ENCODE results near the gene SEC63.

The SEC63 gene

GRCh38 chr6:107819964-107820337 lies 138.1 kb downstream of the SEC63 start:
- TF ChIP-seq EZH2phosphoT487 (IDR thresholded peaks at IDR 0.05; ENCODE audit: low read depth) = no peak
- TF ChIP-seq, protein P1, sequence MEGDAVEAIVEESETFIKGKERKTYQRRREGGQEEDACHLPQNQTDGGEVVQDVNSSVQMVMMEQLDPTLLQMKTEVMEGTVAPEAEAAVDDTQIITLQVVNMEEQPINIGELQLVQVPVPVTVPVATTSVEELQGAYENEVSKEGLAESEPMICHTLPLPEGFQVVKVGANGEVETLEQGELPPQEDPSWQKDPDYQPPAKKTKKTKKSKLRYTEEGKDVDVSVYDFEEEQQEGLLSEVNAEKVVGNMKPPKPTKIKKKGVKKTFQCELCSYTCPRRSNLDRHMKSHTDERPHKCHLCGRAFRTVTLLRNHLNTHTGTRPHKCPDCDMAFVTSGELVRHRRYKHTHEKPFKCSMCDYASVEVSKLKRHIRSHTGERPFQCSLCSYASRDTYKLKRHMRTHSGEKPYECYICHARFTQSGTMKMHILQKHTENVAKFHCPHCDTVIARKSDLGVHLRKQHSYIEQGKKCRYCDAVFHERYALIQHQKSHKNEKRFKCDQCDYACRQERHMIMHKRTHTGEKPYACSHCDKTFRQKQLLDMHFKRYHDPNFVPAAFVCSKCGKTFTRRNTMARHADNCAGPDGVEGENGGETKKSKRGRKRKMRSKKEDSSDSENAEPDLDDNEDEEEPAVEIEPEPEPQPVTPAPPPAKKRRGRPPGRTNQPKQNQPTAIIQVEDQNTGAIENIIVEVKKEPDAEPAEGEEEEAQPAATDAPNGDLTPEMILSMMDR (IDR thresholded peaks at IDR 0.05; ENCODE audit: low read depth, low read length) = no peak
- no peak overlapping the region for H3K4me3 ChIP-seq (ENCODE audit: low read length)
- H3K27me3 ChIP-seq (ENCODE audit: low read depth, low read length) = no peaks in the 10 kb centered on the region
- no peaks in the 10 kb centered on the region for H3K79me2 ChIP-seq (ENCODE audit: low read length)
- H3K4me2 ChIP-seq (ENCODE audit: low read length) = no peak overlapping the region
- H3K9ac ChIP-seq (ENCODE audit: low read length) = no peak overlapping the region
- H3K36me3 ChIP-seq (replicated peaks; ENCODE audit: low read depth, low read length) = no peaks in the 10 kb centered on the region
- no peaks in the 10 kb centered on the region for H4K20me1 ChIP-seq (ENCODE audit: insufficient read depth, low read length)
- peaks cover 23% of the 10 kb centered on the region for H3K4me1 ChIP-seq (ENCODE audit: low read length)
- H3K27ac ChIP-seq (ENCODE audit: low read length) = no peak overlapping the region
- H2AFZ ChIP-seq (ENCODE audit: low read depth, low read length) = no peak overlapping the region
- H3K9me3 ChIP-seq (ENCODE audit: insufficient read depth, low read length) = no peaks in the 10 kb centered on the region

GRCh38 chr6:107819217-107819616 lies 138.8 kb downstream of the SEC63 start:
- H3K79me2 ChIP-seq (ENCODE audit: low read length) = no peaks in the 10 kb centered on the region
- no peaks in the 10 kb centered on the region for H3K36me3 ChIP-seq (replicated peaks; ENCODE audit: low read depth, low read length)
- H3K4me1 ChIP-seq (ENCODE audit: low read length) = peaks cover 22% of the 10 kb centered on the region
- H3K9ac ChIP-seq (ENCODE audit: low read length) = no peak overlapping the region
- no peaks in the 10 kb centered on the region for H4K20me1 ChIP-seq (ENCODE audit: insufficient read depth, low read length)
- H3K9me3 ChIP-seq (ENCODE audit: insufficient read depth, low read length) = no peaks in the 10 kb centered on the region
- no peaks in the 10 kb centered on the region for H3K27me3 ChIP-seq (ENCODE audit: low read depth, low read length)
- no peak overlapping the region for H3K27ac ChIP-seq (ENCODE audit: low read length)
- TF ChIP-seq, protein P1 (IDR thresholded peaks at IDR 0.05; ENCODE audit: low read depth, low read length) = no peak
- no peak for TF ChIP-seq EZH2phosphoT487 (IDR thresholded peaks at IDR 0.05; ENCODE audit: low read depth)
- no peak overlapping the region for H2AFZ ChIP-seq (ENCODE audit: low read depth, low read length)
- no peak overlapping the region for H3K4me2 ChIP-seq (ENCODE audit: low read length)
- no peak overlapping the region for H3K4me3 ChIP-seq (ENCODE audit: low read length)

GRCh38 chr6:107818272-107818671 lies 139.7 kb downstream of the SEC63 start:
- H3K4me2 ChIP-seq (ENCODE audit: low read length) = no peak overlapping the region
- H3K4me1 ChIP-seq (ENCODE audit: low read length) = peaks cover 13% of the 10 kb centered on the region
- no peak overlapping the region for H3K4me3 ChIP-seq (ENCODE audit: low read length)
- TF ChIP-seq EZH2phosphoT487 (IDR thresholded peaks at IDR 0.05; ENCODE audit: low read depth) = no peak
- TF ChIP-seq, protein P1 (IDR thresholded peaks at IDR 0.05; ENCODE audit: low read depth, low read length) = no peak
- no peaks in the 10 kb centered on the region for H4K20me1 ChIP-seq (ENCODE audit: insufficient read depth, low read length)
- no peaks in the 10 kb centered on the region for H3K27me3 ChIP-seq (ENCODE audit: low read depth, low read length)
- H3K9me3 ChIP-seq (ENCODE audit: insufficient read depth, low read length) = no peaks in the 10 kb centered on the region
- H3K79me2 ChIP-seq (ENCODE audit: low read length) = no peaks in the 10 kb centered on the region
- H3K36me3 ChIP-seq (replicated peaks; ENCODE audit: low read depth, low read length) = no peaks in the 10 kb centered on the region
- no peak overlapping the region for H3K9ac ChIP-seq (ENCODE audit: low read length)
- no peak overlapping the region for H3K27ac ChIP-seq (ENCODE audit: low read length)
- H2AFZ ChIP-seq (ENCODE audit: low read depth, low read length) = no peak overlapping the region

GRCh38 chr6:107817784-107818183 lies 140.2 kb downstream of the SEC63 start:
- Histone ChIP-seq H3K4me3 (ENCODE audit: low read length) (no peak overlapping the region), H3K79me2 (ENCODE audit: low read length) (no peaks in the 10 kb centered on the region), H3K4me1 (ENCODE audit: low read length) (peaks cover 8% of the 10 kb centered on the region)

More at GRCh38 chr6:107817784-107818183, 140.2 kb downstream of the SEC63 start:
- Histone ChIP-seq H3K36me3 (replicated peaks; ENCODE audit: low read depth, low read length) (no peaks in the 10 kb centered on the region), H3K27ac (ENCODE audit: low read length) (no peak overlapping the region), H4K20me1 (ENCODE audit: insufficient read depth, low read length) (no peaks in the 10 kb centered on the region), H3K9ac (ENCODE audit: low read length) (no peak overlapping the region), H2AFZ (ENCODE audit: low read depth, low read length) (no peak overlapping the region), H3K27me3 (ENCODE audit: low read depth, low read length) (no peaks in the 10 kb centered on the region), H3K4me2 (ENCODE audit: low read length) (no peak overlapping the region), H3K9me3 (ENCODE audit: insufficient read depth, low read length) (no peaks in the 10 kb centered on the region)
- TF ChIP-seq, protein P1 (IDR thresholded peaks at IDR 0.05; ENCODE audit: low read depth, low read length) = no peak
- no peak for TF ChIP-seq EZH2phosphoT487 (IDR thresholded peaks at IDR 0.05; ENCODE audit: low read depth)

Measured in OCI-LY3 (cell line).